ENCODE measurements around the gene IPPK.

Gene IPPK

GRCh38 chr9:92642564-92642963 is 27.4 kb downstream of the IPPK start:
- Histone ChIP-seq H3K9me3 (ENCODE audit: control insufficient read depth, insufficient read depth, low read length) (no peaks in the 10 kb centered on the region), H3K9ac (ENCODE audit: low read depth, low read length) (no peak overlapping the region), H3K4me1 (ENCODE audit: insufficient read depth, low read length) (no peaks in the 10 kb centered on the region), H3K36me3 (ENCODE audit: insufficient read depth, low read length) (peaks cover under 1% of the 10 kb centered on the region; the same call in 1 of the 2 replicates)

- Histone ChIP-seq H3K9me3 (ENCODE audit: control insufficient read depth, insufficient read depth, low read length) (no peaks in the 10 kb centered on the region), H3K36me3 (ENCODE audit: insufficient read depth, low read length) (peaks cover 3% of the 10 kb centered on the region; the same call in 1 of the 2 replicates), H3K9ac (ENCODE audit: low read depth, low read length) (no peak overlapping the region), H3K4me1 (ENCODE audit: insufficient read depth, low read length) (no peaks in the 10 kb centered on the region)
These were observed 27.9 kb downstream of the IPPK start for GRCh38 chr9:92642041-92642451.

GRCh38 chr9:92641092-92641809 is 28.7 kb downstream of the IPPK start:
- H3K36me3 ChIP-seq (ENCODE audit: insufficient read depth, low read length): peaks cover 3% of the 10 kb centered on the region; the same call in 1 of the 2 replicates
- H3K9ac ChIP-seq (ENCODE audit: low read depth, low read length): no peak overlapping the region
- no peaks in the 10 kb centered on the region for H3K9me3 ChIP-seq (ENCODE audit: control insufficient read depth, insufficient read depth, low read length)
- H3K4me1 ChIP-seq (ENCODE audit: insufficient read depth, low read length): no peaks in the 10 kb centered on the region

- no peak overlapping the region for H3K9ac ChIP-seq (ENCODE audit: low read depth, low read length)
- H3K4me1 ChIP-seq (ENCODE audit: insufficient read depth, low read length): no peaks in the 10 kb centered on the region
- H3K9me3 ChIP-seq (ENCODE audit: control insufficient read depth, insufficient read depth, low read length): no peaks in the 10 kb centered on the region
- H3K36me3 ChIP-seq (ENCODE audit: insufficient read depth, low read length): peaks cover 3% of the 10 kb centered on the region; the same call in 1 of the 2 replicates
These were observed 29.4 kb downstream of the IPPK start for GRCh38 chr9:92640398-92641091.

- H3K4me1 ChIP-seq (ENCODE audit: insufficient read depth, low read length): no peaks in the 10 kb centered on the region
- peaks cover 3% of the 10 kb centered on the region; the same call in 1 of the 2 replicates for H3K36me3 ChIP-seq (ENCODE audit: insufficient read depth, low read length)
- H3K9ac ChIP-seq (ENCODE audit: low read depth, low read length): no peak overlapping the region
- no peaks in the 10 kb centered on the region for H3K9me3 ChIP-seq (ENCODE audit: control insufficient read depth, insufficient read depth, low read length)
These were observed 30.1 kb downstream of the IPPK start for GRCh38 chr9:92639791-92640271.

- Histone ChIP-seq H3K9me3 (ENCODE audit: control insufficient read depth, insufficient read depth, low read length) (no peaks in the 10 kb centered on the region), H3K4me1 (ENCODE audit: insufficient read depth, low read length) (no peaks in the 10 kb centered on the region), H3K36me3 (ENCODE audit: insufficient read depth, low read length) (peaks cover 6% of the 10 kb centered on the region; the same call in 1 of the 2 replicates), H3K9ac (ENCODE audit: low read depth, low read length) (no peak overlapping the region)
These were observed 30.8 kb downstream of the IPPK start for GRCh38 chr9:92639124-92639523.

GRCh38 chr9:92638621-92639101 is 31.3 kb downstream of the IPPK start:
- H3K9ac ChIP-seq (ENCODE audit: low read depth, low read length): no peak overlapping the region
- no peaks in the 10 kb centered on the region for H3K4me1 ChIP-seq (ENCODE audit: insufficient read depth, low read length)
- H3K9me3 ChIP-seq (ENCODE audit: control insufficient read depth, insufficient read depth, low read length): no peaks in the 10 kb centered on the region
- peaks cover 10% of the 10 kb centered on the region; the same call in 1 of the 2 replicates for H3K36me3 ChIP-seq (ENCODE audit: insufficient read depth, low read length)

- H3K36me3 ChIP-seq (ENCODE audit: insufficient read depth, low read length): peaks cover 13% of the 10 kb centered on the region; the same call in 1 of the 2 replicates
- H3K4me1 ChIP-seq (ENCODE audit: insufficient read depth, low read length): no peaks in the 10 kb centered on the region
- H3K9me3 ChIP-seq (ENCODE audit: control insufficient read depth, insufficient read depth, low read length): no peaks in the 10 kb centered on the region
These were observed 31.9 kb downstream of the IPPK start for GRCh38 chr9:92637886-92638620.

GRCh38 chr9:92637326-92637725 is 32.6 kb downstream of the IPPK start:
- Histone ChIP-seq H3K4me1 (ENCODE audit: insufficient read depth, low read length) (no peaks in the 10 kb centered on the region), H3K9ac (ENCODE audit: low read depth, low read length) (no peak overlapping the region), H3K36me3 (ENCODE audit: insufficient read depth, low read length) (peaks cover 13% of the 10 kb centered on the region; the same call in 1 of the 2 replicates), H3K9me3 (ENCODE audit: control insufficient read depth, insufficient read depth, low read length) (no peaks in the 10 kb centered on the region)

More at GRCh38 chr9:92637886-92638620, 31.9 kb downstream of the IPPK start:
- no peak overlapping the region for H3K9ac ChIP-seq (ENCODE audit: low read depth, low read length)

- no peaks in the 10 kb centered on the region for H3K9me3 ChIP-seq (ENCODE audit: control insufficient read depth, insufficient read depth, low read length)
- H3K9ac ChIP-seq (ENCODE audit: low read depth, low read length): no peak overlapping the region
- H3K36me3 ChIP-seq (ENCODE audit: insufficient read depth, low read length): peaks cover 17% of the 10 kb centered on the region
- H3K4me1 ChIP-seq (ENCODE audit: insufficient read depth, low read length): no peaks in the 10 kb centered on the region
These were observed 33.3 kb downstream of the IPPK start for GRCh38 chr9:92636627-92637026.

- H3K36me3 ChIP-seq (ENCODE audit: insufficient read depth, low read length): peaks cover 17% of the 10 kb centered on the region
- no peak overlapping the region for H3K9ac ChIP-seq (ENCODE audit: low read depth, low read length)
- H3K4me1 ChIP-seq (ENCODE audit: insufficient read depth, low read length): no peaks in the 10 kb centered on the region
- H3K9me3 ChIP-seq (ENCODE audit: control insufficient read depth, insufficient read depth, low read length): no peaks in the 10 kb centered on the region
These were observed 34.2 kb downstream of the IPPK start for GRCh38 chr9:92635760-92636159.

- Histone ChIP-seq H3K9me3 (ENCODE audit: control insufficient read depth, insufficient read depth, low read length) (no peaks in the 10 kb centered on the region), H3K9ac (ENCODE audit: low read depth, low read length) (no peak overlapping the region), H3K36me3 (ENCODE audit: insufficient read depth, low read length) (peaks cover 17% of the 10 kb centered on the region), H3K4me1 (ENCODE audit: insufficient read depth, low read length) (no peaks in the 10 kb centered on the region)
These were observed 35.0 kb downstream of the IPPK start for GRCh38 chr9:92634712-92635605.

- no peaks in the 10 kb centered on the region for H3K4me1 ChIP-seq (ENCODE audit: insufficient read depth, low read length)
- peaks cover 17% of the 10 kb centered on the region for H3K36me3 ChIP-seq (ENCODE audit: insufficient read depth, low read length)
- H3K9ac ChIP-seq (ENCODE audit: low read depth, low read length): no peak overlapping the region
These were observed 36.2 kb downstream of the IPPK start for GRCh38 chr9:92633614-92634278.

More at GRCh38 chr9:92633614-92634278, 36.2 kb downstream of the IPPK start:
- no peaks in the 10 kb centered on the region for H3K9me3 ChIP-seq (ENCODE audit: control insufficient read depth, insufficient read depth, low read length)

Data from ES-I3 (cell line).